Left ventricle myocardium inferior (tissue), 1 donor: ENCODE data around the gene SPTLC3. TPM values are rescaled to one million over a fixed set of nuclear protein-coding genes. Genes with fewer than 3 reads are reported as not detected.

Experiments used
- DNase-seq: peaks from one replicate; pipeline ENCODE4 v3.0.0-alpha.2; 2020
- H3K27ac ChIP-seq: fragments of 200-600 bp; replicated peaks from 2 replicates; pipeline ENCODE4 v1.8.0; 2021
- H3K27me3 ChIP-seq: fragments of 200-600 bp; 2 replicates; pipeline ENCODE4 v1.8.0; 2021; ENCODE audit warnings: low read depth
- H3K36me3 ChIP-seq: fragments of 200-600 bp; 2 replicates; pipeline ENCODE4 v1.8.0; 2021
- H3K4me1 ChIP-seq: fragments of 200-600 bp; 2 replicates; pipeline ENCODE4 v1.8.0; 2021
- H3K4me3 ChIP-seq: fragments of 200-600 bp; 2 replicates; pipeline ENCODE4 v1.8.0; 2021; ENCODE audit warnings: mild to moderate bottlenecking, moderate library complexity
- H3K9me3 ChIP-seq: fragments of 200-600 bp; replicated peaks from 2 replicates; pipeline ENCODE4 v1.8.0; 2021
- intact Hi-C: fragments of 100-400 bp; cut with micrococcal nuclease; formaldehyde crosslinking; loops from one replicate; pipeline ENCODE4 v1.11.0; 2022
- total RNA-seq: library from RNA; stranded (reverse); fragmentation: NEBNext Ultra II Directional; extraction: Animal tissue kit (Norgen Biotek cat#: 25700); gene quantifications from one replicate; pipeline ENCODE4 v1.2.1, GENCODE V29; 2021
- TF ChIP-seq, protein P1 (sequence below): fragments of 200-600 bp; IDR thresholded peaks from 2 replicates; pipeline ENCODE4 v1.8.0; 2021; ENCODE audit warnings: antibody characterized with exemption, mild to moderate bottlenecking, borderline replicate concordance
- donor health status: DM: no; HTN: yes; CAD: no; lungs with severe emphysema.

Gene SPTLC3
- total RNA-seq, 1 donor from 2014 or later = 9.0 TPM

DNA sequence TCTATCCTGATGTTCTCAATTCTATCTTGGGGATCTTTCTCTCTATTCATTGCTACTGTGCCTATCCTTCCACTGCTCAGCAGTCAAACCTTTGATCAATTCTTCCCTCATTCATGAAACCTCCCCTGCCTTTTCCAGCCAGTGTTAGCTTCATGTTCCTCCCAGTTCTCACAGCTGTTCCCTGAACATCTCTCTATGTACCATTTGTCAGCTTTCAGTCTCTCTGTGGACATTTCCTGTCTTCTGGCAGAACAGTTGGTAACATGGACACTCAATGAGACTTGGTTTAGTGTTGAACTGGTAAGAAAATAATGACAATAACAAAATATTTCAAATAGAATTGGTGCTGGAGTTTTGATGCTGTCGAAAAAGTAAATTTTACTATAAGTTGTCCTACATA lies 26.2 kb downstream of the SPTLC3 start:
- intact Hi-C loops = no loop called here

DNA sequence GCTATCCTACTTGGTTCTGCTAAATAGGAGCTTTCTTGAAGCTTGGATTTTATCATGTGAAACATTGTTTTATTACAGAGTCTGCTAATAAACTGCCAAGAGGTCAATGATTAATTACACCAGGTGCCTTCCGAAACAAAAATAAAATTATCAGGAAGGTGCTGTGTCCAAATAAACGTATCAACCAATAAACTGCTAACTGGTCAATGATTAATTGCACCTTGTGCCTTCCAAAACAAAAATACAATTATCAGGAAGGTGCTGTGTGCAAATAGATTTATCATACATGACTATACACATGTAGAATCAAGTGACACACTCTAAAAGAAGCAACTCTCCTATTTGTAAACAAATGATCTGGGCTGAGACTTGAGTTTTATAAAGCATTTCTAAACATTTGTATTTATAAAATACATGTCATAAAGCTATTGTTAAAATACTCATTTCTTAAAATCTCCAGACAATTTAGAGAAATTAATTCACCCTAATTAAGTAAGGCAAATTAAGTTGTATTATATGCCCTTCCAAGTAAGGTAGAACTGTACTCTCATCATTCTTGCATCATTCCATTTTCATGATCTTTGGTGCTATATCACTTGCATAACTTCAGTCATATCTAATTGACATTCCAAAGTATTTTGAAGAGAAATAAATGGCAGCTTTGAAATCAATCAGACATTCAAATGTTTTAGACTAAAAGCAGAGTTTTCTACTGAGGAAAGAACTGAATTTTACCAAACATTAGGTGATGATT lies 26.8 kb downstream of the SPTLC3 start:
- intact Hi-C loops = no loop called here
- no peak for DNase-seq
- Histone ChIP-seq H3K27me3 (no peaks in the 10 kb centered on the region), H3K27ac (no peak overlapping the region), H3K4me3 (no peak overlapping the region), H3K9me3 (no peaks in the 10 kb centered on the region), H3K4me1 (no peaks in the 10 kb centered on the region), H3K36me3 (no peaks in the 10 kb centered on the region)
- TF ChIP-seq, protein P1, sequence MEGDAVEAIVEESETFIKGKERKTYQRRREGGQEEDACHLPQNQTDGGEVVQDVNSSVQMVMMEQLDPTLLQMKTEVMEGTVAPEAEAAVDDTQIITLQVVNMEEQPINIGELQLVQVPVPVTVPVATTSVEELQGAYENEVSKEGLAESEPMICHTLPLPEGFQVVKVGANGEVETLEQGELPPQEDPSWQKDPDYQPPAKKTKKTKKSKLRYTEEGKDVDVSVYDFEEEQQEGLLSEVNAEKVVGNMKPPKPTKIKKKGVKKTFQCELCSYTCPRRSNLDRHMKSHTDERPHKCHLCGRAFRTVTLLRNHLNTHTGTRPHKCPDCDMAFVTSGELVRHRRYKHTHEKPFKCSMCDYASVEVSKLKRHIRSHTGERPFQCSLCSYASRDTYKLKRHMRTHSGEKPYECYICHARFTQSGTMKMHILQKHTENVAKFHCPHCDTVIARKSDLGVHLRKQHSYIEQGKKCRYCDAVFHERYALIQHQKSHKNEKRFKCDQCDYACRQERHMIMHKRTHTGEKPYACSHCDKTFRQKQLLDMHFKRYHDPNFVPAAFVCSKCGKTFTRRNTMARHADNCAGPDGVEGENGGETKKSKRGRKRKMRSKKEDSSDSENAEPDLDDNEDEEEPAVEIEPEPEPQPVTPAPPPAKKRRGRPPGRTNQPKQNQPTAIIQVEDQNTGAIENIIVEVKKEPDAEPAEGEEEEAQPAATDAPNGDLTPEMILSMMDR = no peak

More for the DNA sequence above, 26.2 kb downstream of the SPTLC3 start:
- no peaks in the 10 kb centered on the region for H3K36me3 ChIP-seq
- H3K27ac ChIP-seq = no peak overlapping the region
- DNase-seq = no peak
- TF ChIP-seq, protein P1 = no peak
- H3K27me3 ChIP-seq = no peaks in the 10 kb centered on the region
- peaks cover 2% of the 10 kb centered on the region for H3K4me1 ChIP-seq
- no peaks in the 10 kb centered on the region for H3K9me3 ChIP-seq
- no peak overlapping the region for H3K4me3 ChIP-seq

DNA sequence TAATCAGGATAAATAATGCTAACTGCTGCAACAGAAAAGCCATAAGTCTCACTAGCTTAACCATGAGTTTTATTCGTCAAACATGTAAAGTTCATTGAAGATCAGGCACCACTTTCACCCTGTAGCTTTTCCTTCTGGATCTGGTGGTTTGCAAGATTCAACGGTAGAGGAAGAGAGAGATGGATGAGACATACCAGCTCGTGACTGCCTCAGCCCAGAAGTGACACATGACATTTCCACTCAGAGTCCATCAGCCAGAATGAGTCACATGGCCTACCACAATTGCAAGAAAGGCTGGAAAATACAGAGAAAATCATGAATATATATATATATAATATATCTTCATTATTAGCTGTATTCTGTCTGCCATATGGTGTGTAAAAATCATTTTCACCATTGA lies 29.0 kb downstream of the SPTLC3 start:
- Histone ChIP-seq H3K27me3 (no peaks in the 10 kb centered on the region), H3K27ac (no peak overlapping the region), H3K36me3 (no peaks in the 10 kb centered on the region), H3K4me3 (no peak overlapping the region), H3K9me3 (no peaks in the 10 kb centered on the region), H3K4me1 (no peaks in the 10 kb centered on the region)
- no peak for DNase-seq
- TF ChIP-seq, protein P1 = no peak
- intact Hi-C loops = no loop called here

DNA sequence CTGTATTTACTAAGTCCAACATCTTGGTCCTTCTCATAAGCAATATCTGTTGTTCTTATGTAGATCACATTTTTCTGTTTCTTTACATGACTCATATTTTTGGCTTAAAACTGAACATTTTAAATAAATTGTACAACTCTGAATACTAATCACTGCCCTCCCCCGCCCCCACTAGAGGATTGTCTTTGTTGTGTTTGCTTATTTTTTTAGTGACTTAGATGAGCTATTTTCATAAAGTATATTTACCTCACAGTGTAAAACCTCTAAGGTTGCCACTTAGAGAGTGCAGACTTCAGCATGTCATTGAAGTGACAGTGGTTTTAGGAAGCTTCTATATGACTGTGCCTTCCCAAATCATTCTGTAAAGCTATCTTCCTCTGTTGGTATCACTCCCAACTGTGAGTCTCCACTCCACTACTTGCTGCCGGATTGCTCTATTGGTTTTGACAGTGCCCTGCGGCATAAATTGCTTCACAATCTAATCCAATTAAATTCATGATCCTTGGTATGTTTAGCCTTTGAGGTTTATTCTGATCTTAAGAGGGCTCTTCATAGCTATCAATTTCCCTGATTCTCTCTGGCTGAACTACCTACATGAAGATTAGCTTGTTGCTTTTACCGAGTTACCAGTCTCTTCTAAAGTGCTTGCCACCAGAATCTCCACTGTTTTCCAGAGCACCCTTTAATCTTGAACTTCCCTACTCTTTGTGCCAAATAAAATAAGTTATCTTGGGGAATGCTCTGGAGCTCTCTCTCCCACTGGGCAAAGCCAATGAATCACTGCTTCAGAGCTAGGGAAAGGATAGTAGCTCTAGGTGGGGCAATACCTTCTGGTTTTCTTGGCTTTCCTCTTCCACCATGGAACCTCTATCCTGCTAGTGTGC lies 33.0 kb downstream of the SPTLC3 start:
- intact Hi-C loops = no loop called here
- H3K27ac ChIP-seq = no peak overlapping the region
- H3K36me3 ChIP-seq = no peaks in the 10 kb centered on the region
- H3K4me1 ChIP-seq = peaks cover 6% of the 10 kb centered on the region
- TF ChIP-seq, protein P1 = no peak
- H3K27me3 ChIP-seq = no peaks in the 10 kb centered on the region
- no peaks in the 10 kb centered on the region for H3K9me3 ChIP-seq
- H3K4me3 ChIP-seq = no peak overlapping the region
- no peak for DNase-seq

DNA sequence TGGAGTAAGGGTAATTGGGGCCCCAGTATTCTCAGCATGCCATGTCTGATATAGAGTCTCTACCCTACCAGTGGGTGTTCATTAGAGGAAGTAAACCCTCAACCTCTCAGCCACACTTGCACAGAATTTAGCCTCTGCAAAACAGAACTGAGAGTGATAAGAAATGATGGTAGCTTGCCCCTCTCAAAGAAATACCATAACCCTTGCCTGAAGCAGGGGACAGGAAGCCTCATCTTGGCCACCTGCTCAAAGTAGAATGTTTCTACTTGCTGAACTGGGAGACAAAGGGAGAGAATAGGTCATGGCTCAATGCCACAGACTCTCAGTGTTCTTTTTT lies 33.7 kb downstream of the SPTLC3 start:
- no peaks in the 10 kb centered on the region for H3K9me3 ChIP-seq
- no peak for DNase-seq
- intact Hi-C loops = no loop called here
- H3K36me3 ChIP-seq = no peaks in the 10 kb centered on the region
- H3K27ac ChIP-seq = no peak overlapping the region
- H3K27me3 ChIP-seq = no peaks in the 10 kb centered on the region
- TF ChIP-seq, protein P1 = no peak
- H3K4me1 ChIP-seq = peaks cover 6% of the 10 kb centered on the region
- no peak overlapping the region for H3K4me3 ChIP-seq
